ENCODE results near the gene SORCS1. TPM values are rescaled to one million over a fixed set of nuclear protein-coding genes. Genes with fewer than 3 reads are reported as not detected.

Gene SORCS1
- total and polyA plus RNA-seq, 2 donors (not counting 1 experiment from before 2014, with no cell fraction given): not detected

- H3K4me2 ChIP-seq (replicated peaks; ENCODE audit: low read depth, low read length, poor library complexity, severe bottlenecking): no peak overlapping the region
- WGBS (ENCODE audit: insufficient coverage): 67% methylated on average over 2 of the region's 4 CpGs
- H2AFZ ChIP-seq (ENCODE audit: insufficient read depth, low read depth, low read length, poor library complexity, severe bottlenecking): no peak overlapping the region
- Mint-ChIP-seq H3K27me3 (no peaks in the 10 kb centered on the region), H3K4me3 (no peak overlapping the region), H3K9me3 (ENCODE audit: insufficient read depth) (no peaks in the 10 kb centered on the region), H3K27ac (no peak overlapping the region), H3K4me1 (no peaks in the 10 kb centered on the region)
- H4K20me1 ChIP-seq (ENCODE audit: control insufficient read depth, insufficient read depth, low read length, poor library complexity, severe bottlenecking): no peaks in the 10 kb centered on the region
- POLR2A ChIA-PET: no interaction called here
- CTCF ChIA-PET: no interaction called here
- no peaks in the 10 kb centered on the region for H3K4me1 ChIP-seq (ENCODE audit: control insufficient read depth in 2 of 2, insufficient read depth in 2 of 2, low read length in 2 of 2)
- H3K4me3 ChIP-seq (ENCODE audit: control extremely low read depth in 1 of 5, extremely low read depth in 1 of 5, insufficient read depth in 1 of 5, low read depth in 2 of 5, low read length in 4 of 5): no peak overlapping the region
- no peak overlapping the region for H3K27ac ChIP-seq (ENCODE audit: low read length in 2 of 2)
- H3K27me3 ChIP-seq (replicated peaks in 1 of 4; ENCODE audit: control extremely low read depth in 1 of 4, control insufficient read depth in 3 of 4, insufficient read depth in 4 of 4, low read length in 3 of 4): no peaks in the 10 kb centered on the region
- intact Hi-C loops (cut with micrococcal nuclease): no loop called here
- H3K36me3 ChIP-seq (replicated peaks in 1 of 2; ENCODE audit: control extremely low read depth in 1 of 2, control insufficient read depth in 1 of 2, extremely low read depth in 1 of 2, insufficient read depth in 2 of 2, low read length in 1 of 2): no peaks in the 10 kb centered on the region
- no peak for DNase-seq
- TF ChIP-seq EZH2 (IDR thresholded peaks at IDR 0.05; ENCODE audit: borderline replicate concordance, insufficient read depth, low read depth, low read length, poor library complexity, severe bottlenecking) (no peak), CTCF (IDR thresholded peaks at IDR 0.05) (no peak)
- no peaks in the 10 kb centered on the region for H3K9me3 ChIP-seq (ENCODE audit: control extremely low read depth in 1 of 3, control insufficient read depth in 2 of 3, insufficient read depth in 1 of 3, low read length in 2 of 3)
- no peak for ATAC-seq (ENCODE audit: low read depth)
- H3K9ac ChIP-seq (ENCODE audit: low read length): no peak overlapping the region
- H3K79me2 ChIP-seq (ENCODE audit: control insufficient read depth, insufficient read depth, low read length): no peaks in the 10 kb centered on the region
These were observed 105.3 kb downstream of the SORCS1 start for GRCh38 chr10:107059068-107059804.

- no peaks in the 10 kb centered on the region for H3K79me2 ChIP-seq (ENCODE audit: control insufficient read depth, insufficient read depth, low read length)
- whole genome bisulfite sequencing (ENCODE audit: insufficient coverage): no CpG with 5 or more reads among the region's 2 CpGs
- no peak for DNase-seq
- no peak for ATAC-seq (ENCODE audit: low read depth)
- no peaks in the 10 kb centered on the region for H3K27me3 Mint-ChIP-seq
- ChIA-PET POLR2A (no interaction called here), CTCF (no interaction called here)
- H3K27ac Mint-ChIP-seq: no peak overlapping the region
- no peaks in the 10 kb centered on the region for H3K27me3 ChIP-seq (replicated peaks in 1 of 4; ENCODE audit: control extremely low read depth in 1 of 4, control insufficient read depth in 3 of 4, insufficient read depth in 4 of 4, low read length in 3 of 4)
- H3K4me1 Mint-ChIP-seq: no peaks in the 10 kb centered on the region
- H3K9me3 Mint-ChIP-seq (ENCODE audit: insufficient read depth): no peaks in the 10 kb centered on the region
- no peak overlapping the region for H2AFZ ChIP-seq (ENCODE audit: insufficient read depth, low read depth, low read length, poor library complexity, severe bottlenecking)
- no peaks in the 10 kb centered on the region for H4K20me1 ChIP-seq (ENCODE audit: control insufficient read depth, insufficient read depth, low read length, poor library complexity, severe bottlenecking)
- H3K36me3 ChIP-seq (replicated peaks in 1 of 2; ENCODE audit: control extremely low read depth in 1 of 2, control insufficient read depth in 1 of 2, extremely low read depth in 1 of 2, insufficient read depth in 2 of 2, low read length in 1 of 2): no peaks in the 10 kb centered on the region
- no peak overlapping the region for H3K4me3 Mint-ChIP-seq
- intact Hi-C loops (cut with micrococcal nuclease): no loop called here
- no peak overlapping the region for H3K9ac ChIP-seq (ENCODE audit: low read length)
- TF ChIP-seq CTCF (IDR thresholded peaks at IDR 0.05): no peak
- TF ChIP-seq EZH2 (IDR thresholded peaks at IDR 0.05; ENCODE audit: borderline replicate concordance, insufficient read depth, low read depth, low read length, poor library complexity, severe bottlenecking): no peak
- no peak overlapping the region for H3K4me3 ChIP-seq (ENCODE audit: control extremely low read depth in 1 of 5, extremely low read depth in 1 of 5, insufficient read depth in 1 of 5, low read depth in 2 of 5, low read length in 4 of 5)
- H3K4me2 ChIP-seq (replicated peaks; ENCODE audit: low read depth, low read length, poor library complexity, severe bottlenecking): no peak overlapping the region
- no peaks in the 10 kb centered on the region for H3K9me3 ChIP-seq (ENCODE audit: control extremely low read depth in 1 of 3, control insufficient read depth in 2 of 3, insufficient read depth in 1 of 3, low read length in 2 of 3)
- H3K27ac ChIP-seq (ENCODE audit: low read length in 2 of 2): no peak overlapping the region
- H3K4me1 ChIP-seq (ENCODE audit: control insufficient read depth in 2 of 2, insufficient read depth in 2 of 2, low read length in 2 of 2): no peaks in the 10 kb centered on the region
These were observed 106.2 kb downstream of the SORCS1 start for GRCh38 chr10:107058331-107058730.
